Head of caudate nucleus (tissue), 42 donors: Measurements from ENCODE around the gene BMP10.

Experiments
- DNase-seq, 42 donors: peaks; one replicate each; pipeline versions ENCODE4 v3.0.0 to v3.0.0-alpha.2; 2020 to 2021; ENCODE audit warnings: mixed read lengths in 7 of 42
- intact Hi-C: fragments of 100-400 bp; cut with DNase I; formaldehyde crosslinking; loops from one replicate; pipeline ENCODE4 v1.15.0; 2022

The BMP10 gene

DNA sequence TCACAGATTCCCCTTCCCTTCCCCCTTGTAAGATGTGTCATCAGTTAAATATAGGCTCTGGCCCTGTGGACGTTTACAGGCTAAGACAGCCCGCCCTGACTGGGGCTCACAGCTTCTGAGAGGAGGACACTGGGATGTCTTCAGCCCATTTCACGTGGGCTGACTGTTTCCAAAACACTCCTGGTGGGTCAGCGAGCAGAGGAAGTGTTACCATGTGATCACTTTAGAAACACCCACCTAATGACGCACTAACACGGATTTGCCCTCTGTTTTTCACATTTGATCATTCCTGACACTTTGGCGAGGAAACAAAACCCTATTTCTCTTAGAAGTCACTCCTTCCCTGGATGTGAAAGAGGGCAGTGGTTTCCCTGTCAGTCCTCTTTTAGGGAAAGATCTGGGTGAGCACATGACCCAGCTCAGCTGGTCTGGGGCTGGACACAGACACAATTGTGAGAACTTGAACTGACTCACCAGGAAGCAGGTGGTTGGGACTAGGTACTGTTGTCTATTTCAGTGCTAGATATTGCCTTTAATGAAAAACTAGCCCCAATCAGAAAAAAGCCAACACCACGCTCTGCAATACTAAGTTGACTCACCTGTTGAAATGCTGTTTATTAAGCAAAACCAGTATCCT, 38.8 kb downstream of the BMP10 start:
- peak in 37 of 42 donors; percentile 8 to 78 (median 40) for DNase-seq
- intact Hi-C loops = loop anchor here (10.0 kb wide), 1 partner anchor 78 kb away; no protein-coding TSS in a partner anchor

DNA sequence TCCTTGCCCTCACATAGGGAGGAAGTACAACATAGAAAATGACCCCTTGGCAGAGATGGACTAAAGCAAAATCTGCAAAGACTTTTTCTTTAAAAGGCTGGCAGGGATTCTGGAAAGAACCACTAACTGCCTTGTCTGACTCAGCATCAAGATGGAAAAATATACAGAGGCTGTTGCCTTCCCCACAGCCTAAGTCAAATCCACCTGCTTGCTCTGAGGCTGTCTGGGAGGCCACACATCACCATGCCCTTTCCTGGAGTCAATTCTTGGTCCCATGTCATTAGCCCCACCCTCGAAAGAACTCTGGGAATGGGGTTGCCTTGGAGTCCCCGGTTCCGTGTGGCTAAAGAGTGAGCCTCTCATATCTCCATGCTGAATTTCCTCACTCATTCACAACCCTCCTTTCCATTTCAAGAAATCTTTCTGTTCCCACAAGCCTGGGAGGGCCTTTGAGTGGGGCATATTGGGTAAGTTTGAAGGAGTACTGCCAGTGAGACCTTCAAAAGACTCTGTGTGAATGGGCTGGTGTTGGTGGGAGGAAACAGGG, 39.4 kb downstream of the BMP10 start:
- no peak for DNase-seq
- intact Hi-C loops = loop anchor here (10.0 kb wide), 1 partner anchor 77 kb away; no protein-coding TSS in a partner anchor

DNA sequence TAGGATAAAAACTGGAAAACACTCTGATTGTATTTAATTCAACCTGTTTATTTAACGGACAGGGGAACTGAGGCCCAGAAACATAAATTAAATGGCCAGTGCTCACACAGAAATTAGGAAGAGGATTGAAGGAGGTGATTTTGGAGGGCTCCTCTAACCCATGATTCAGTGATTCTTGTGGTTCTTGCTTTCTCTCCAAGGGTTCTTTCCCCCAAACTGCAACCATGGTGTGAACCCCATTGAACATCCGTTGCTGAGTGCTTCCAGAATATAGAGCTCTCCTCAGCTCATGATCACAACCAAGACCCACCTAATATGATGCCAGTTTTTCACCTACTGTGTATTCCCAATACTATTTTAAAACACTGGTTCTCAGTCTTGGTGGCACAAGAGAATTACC, 41.4 kb downstream of the BMP10 start:
- DNase-seq = no peak

DNA sequence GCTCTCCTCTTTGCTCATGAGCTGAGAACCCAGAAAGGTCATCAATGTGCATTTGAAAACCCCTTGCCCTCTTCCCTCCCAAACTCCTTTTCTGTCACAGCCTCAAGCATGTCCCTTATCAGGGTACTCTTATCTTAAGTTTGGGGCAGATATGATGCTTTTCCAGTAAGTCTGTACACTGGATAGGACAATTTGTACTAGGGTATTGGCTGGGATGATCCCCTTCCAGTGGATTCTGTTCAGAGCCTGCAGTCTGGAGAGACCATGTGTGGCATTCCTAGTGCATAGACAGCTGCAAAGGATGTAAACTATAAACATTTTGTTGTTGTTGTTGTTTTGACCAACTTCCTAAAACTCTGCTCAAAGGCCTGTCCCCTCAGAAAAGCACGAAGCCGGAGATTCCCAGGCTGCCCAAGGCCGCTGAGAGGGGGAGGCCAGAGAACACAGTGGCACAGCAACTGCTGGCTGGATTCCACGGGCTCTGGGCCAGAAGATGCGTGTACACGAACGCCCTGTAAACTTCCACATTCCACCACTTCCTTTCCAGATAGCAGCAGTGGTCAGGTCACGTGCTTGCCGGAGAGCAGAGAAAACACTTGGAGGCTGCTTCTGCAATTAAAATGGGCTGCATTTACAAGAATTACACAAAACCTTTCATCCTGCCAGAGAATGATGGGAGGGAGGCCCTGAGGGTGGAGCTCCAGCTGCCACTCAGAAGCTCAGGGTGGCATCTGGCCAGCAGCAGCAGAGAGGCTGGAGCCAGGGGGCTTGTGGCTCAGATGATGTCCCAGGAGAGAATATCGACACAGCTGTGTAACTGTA, 42.1 kb downstream of the BMP10 start:
- intact Hi-C loops = no loop called here
- DNase-seq = peak; percentile 76 to 95 (median 90)

More for the DNA sequence above, 41.4 kb downstream of the BMP10 start:
- intact Hi-C loops = loop anchor here (10.0 kb wide), 1 partner anchor 75 kb away; no protein-coding TSS in a partner anchor

DNA sequence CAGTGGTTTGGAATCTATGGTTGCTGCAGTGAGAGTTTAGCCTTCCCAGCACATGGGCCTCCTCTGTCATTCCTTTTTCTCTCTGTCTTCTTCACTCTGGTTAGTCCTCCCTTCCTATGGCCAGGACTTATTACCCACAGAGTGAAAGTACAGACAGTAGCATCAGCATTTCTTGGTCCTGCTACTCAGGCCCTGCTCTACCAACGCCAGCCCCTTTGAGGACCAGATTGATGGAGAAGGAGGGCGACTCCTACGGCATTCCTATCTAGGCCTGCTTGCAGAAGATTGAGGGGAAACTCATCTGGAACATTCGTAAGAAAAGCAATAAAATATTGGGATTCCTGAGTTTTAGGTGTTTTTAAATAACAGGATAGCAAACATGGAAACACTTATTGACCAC, 43.5 kb downstream of the BMP10 start:
- DNase-seq = no peak
- intact Hi-C loops = no loop called here

DNA sequence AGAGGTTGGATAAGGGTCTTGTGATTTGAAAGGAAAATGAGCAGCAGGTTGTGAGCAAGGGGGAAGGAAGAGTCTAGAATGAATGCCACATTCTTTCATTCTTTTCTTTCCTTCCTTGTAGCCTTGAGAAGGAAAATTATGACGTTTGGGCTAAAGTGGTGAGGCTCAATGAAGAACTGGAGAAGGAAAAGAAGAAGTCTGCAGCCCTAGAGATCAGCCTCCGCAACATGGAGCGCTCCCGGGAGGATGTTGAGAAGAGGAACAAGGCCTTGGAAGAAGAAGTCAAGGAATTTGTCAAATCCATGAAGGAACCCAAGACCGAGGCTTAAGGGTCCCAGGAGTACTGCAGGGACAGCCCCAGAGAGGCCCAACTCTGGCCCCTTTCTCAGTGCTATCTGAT, 45.3 kb downstream of the BMP10 start:
- no peak for DNase-seq
- intact Hi-C loops = no loop called here

DNA sequence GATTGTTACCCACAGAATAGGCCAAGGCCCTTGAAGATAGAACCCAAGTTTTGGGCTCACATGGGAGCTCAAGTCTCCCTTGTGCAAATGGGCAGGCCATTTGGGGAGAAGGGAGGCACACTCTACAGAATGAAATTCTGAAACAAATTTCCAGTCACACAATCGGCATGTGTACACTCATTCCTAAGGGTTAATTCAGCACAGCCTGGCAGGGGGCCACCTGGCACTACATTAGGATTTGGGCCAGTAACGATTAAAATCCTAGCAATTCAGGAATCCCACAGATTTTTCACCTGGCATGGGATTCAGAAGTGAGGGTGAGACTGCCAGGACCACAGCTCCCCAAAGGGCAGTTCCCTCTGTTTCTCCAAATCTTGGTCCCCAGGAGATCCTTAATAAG, 46.4 kb downstream of the BMP10 start:
- intact Hi-C loops = no loop called here
- DNase-seq = no peak

DNA sequence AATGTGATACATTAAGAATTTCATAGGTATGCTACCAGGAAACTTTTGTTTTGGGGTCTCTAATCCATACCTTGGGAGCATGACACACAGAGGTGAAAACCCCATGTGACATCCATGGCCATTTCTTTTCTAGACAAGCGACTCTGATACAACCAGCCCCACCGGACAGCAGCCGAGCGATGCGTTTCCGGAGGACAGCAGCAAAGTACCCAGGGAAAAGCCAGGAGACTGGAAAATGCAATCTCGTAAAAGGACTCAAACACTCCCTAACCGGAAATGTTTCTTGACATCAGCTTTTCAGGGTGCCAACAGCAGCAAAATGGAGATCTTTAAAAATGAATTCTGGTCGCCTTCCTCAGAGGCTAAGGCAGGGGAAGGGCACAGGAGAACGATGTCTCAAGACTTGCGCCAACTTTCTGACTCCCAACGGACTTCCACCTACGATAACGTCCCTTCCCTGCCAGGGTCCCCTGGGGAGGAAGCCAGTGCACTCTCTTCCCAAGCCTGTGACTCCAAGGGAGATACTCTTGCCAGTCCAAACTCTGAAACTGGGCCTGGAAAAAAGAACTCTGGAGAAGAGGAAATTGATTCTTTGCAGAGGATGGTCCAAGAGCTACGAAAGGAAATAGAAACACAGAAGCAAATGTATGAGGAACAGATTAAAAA, 48.9 kb downstream of the BMP10 start:
- intact Hi-C loops = no loop called here

DNA sequence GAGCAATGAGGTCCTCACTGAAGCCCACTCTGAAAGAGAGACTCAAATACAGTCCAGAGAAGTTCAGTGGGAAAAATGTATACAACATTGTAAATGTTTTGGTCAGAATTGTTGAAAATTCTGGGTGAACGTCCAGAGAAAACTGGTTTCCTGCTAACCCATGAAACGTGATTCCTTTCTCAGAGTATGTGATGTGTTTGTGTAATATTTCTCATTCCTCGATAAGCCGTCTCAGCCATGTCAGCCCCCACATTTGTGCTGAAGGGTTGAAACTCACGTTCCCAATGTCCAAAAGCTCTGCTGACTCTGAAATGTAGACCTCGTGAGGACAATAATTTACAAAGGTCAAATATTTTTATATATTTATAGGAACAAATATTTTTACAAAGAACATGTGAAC, 51.6 kb downstream of the BMP10 start:
- intact Hi-C loops = no loop called here
- DNase-seq = no peak

More for the DNA sequence above, 48.9 kb downstream of the BMP10 start:
- DNase-seq = no peak

DNA sequence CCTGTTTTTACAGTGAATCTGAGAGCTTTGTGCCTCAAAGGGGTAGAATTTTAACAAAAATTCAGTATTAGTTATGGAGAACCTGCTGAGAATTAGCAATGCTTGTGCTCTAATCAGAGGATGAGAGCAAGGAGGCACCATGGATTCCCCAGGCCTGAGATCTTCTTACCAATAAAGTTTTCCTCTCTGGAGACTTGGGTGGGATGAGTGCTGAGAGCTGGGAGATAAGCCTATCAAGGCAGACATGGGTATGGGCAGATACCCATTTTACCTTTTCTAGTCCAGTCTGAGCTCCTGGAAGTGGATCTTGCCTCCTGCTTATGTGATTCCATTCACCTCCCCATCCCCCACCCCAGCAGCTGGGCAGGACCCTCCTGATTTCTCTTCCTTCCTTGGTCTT, 53.9 kb downstream of the BMP10 start:
- intact Hi-C loops = no loop called here
- no peak for DNase-seq
